ENCODE results near the gene GJC2. TPM values are rescaled to one million over a fixed set of nuclear protein-coding genes. Genes with fewer than 3 reads are reported as not detected.

GJC2 gene
- total and polyA plus RNA-seq, 10 of the 15 experiments (the other 5 are each of a cell fraction or from before 2014, with no cell fraction given) = 0.04 to 0.44 (median 0.07) TPM; not detected in 4

- no peak for TF ChIP-seq SKIL (IDR thresholded peaks at IDR 0.05; ENCODE audit: low read depth, poor library complexity, severe bottlenecking)
- no peak for TF ChIP-seq SREBF2 (IDR thresholded peaks at IDR 0.05; ENCODE audit: low read length)
- no peak for TF ChIP-seq CBFB (IDR thresholded peaks at IDR 0.05; ENCODE audit: low read depth)
- no peak for TF ChIP-seq ESRRA (IDR thresholded peaks at IDR 0.05; ENCODE audit: low read length)
- no peak for TF ChIP-seq BMI1 (IDR thresholded peaks at IDR 0.05; ENCODE audit: borderline replicate concordance)
- TF ChIP-seq PRDM15 (CRISPR knock-in tag; IDR thresholded peaks at IDR 0.05) = no peak
- TF ChIP-seq TCF12 (IDR thresholded peaks at IDR 0.05; ENCODE audit: low read depth, low read length) = 0 out of 2 replicates have a peak, but pooled peaks have one; percentile 14
- TF ChIP-seq USF2 (IDR thresholded peaks at IDR 0.05; ENCODE audit: borderline replicate concordance, low read depth, low read length) = no peak
- no peak for TF ChIP-seq NFIC (IDR thresholded peaks at IDR 0.05; ENCODE audit: low read depth, low read length)
- 0 out of 2 replicates have a peak, but pooled peaks have one; percentile 11 for TF ChIP-seq REST (IDR thresholded peaks at IDR 0.05; ENCODE audit: low read depth, low read length)
- no peak for TF ChIP-seq ATF3 (IDR thresholded peaks at IDR 0.05; ENCODE audit: borderline replicate concordance, extremely low read depth, low read depth, low read length)
- peak; percentile 80; the same call in 1 of the 2 replicates for TF ChIP-seq STAT1 (conservative IDR thresholded peaks at IDR 0.05)
These were observed 9.6 kb upstream of the GJC2 start, which contains the start of gene GUK1 (continued) for GRCh38 chr1:228139931-228140723.
